HepG2 (cell line): Measurements from ENCODE around the gene SLC25A23. TPM values are rescaled to one million over a fixed set of nuclear protein-coding genes. Genes with fewer than 3 reads are reported as not detected.

Source experiments
- ARNTL ChIP-seq: sonication (generic); formaldehyde crosslinking; IDR thresholded peaks from 2 replicates; pipeline ENCODE4 v1.4.0; 2020; ENCODE audit warnings: mild to moderate bottlenecking, missing genetic modification reagents
- BCL6 ChIP-seq: IDR thresholded peaks from 2 replicates; pipeline ENCODE4 v1.6.1; 2016; ENCODE audit warnings: missing genetic modification reagents, missing compliant biosample characterization
- DR1 ChIP-seq: sonication (generic); formaldehyde crosslinking; IDR thresholded peaks from 2 replicates; pipeline ENCODE4 v1.8.0; 2021; ENCODE audit warnings: mild to moderate bottlenecking, missing genetic modification reagents, inconsistent platforms
- ELF3 ChIP-seq: IDR thresholded peaks from 2 replicates; pipeline ENCODE4 v1.6.1; 2016; ENCODE audit warnings: missing genetic modification reagents, missing compliant biosample characterization
- JDP2 ChIP-seq: sonication (generic); formaldehyde crosslinking; IDR thresholded peaks from 2 replicates; pipeline ENCODE4 v1.8.1; 2022; ENCODE audit warnings: missing genetic modification reagents, borderline replicate concordance
- KLF9 ChIP-seq: IDR thresholded peaks from 2 replicates; pipeline ENCODE4 v1.6.1; 2016; ENCODE audit warnings: low read depth
- MTA1 ChIP-seq: sonication (generic); formaldehyde crosslinking; IDR thresholded peaks from 2 replicates; pipeline ENCODE4 v1.4.0; 2020; ENCODE audit warnings: missing genetic modification reagents, mild to moderate bottlenecking, borderline replicate concordance
- NONO ChIP-seq, 2 experiments: fragments of 450-650 bp in 1 of 2; sonication (generic) in 1 of 2; formaldehyde crosslinking in 1 of 2; IDR thresholded peaks in 1 of 2; conservative IDR thresholded peaks in 1 of 2; 2 replicates each; pipeline versions ENCODE4 v1.6.1 to v1.8.0; 2017 to 2022; ENCODE audit warnings: mild to moderate bottlenecking in 1 of 2, missing genetic modification reagents in 1 of 2, moderate library complexity in 1 of 2
- RFXAP ChIP-seq: sonication (generic); formaldehyde crosslinking; IDR thresholded peaks from 2 replicates; pipeline ENCODE4 v1.4.0; 2020; ENCODE audit warnings: missing genetic modification reagents, borderline replicate concordance
- SIN3B ChIP-seq: fragments of 150-350 bp; IDR thresholded peaks from 2 replicates; pipeline ENCODE4 v1.6.1; 2014; ENCODE audit warnings: low read length
- SP140L ChIP-seq: sonication (generic); formaldehyde crosslinking; IDR thresholded peaks from 2 replicates; pipeline ENCODE4 v1.4.0; 2020; ENCODE audit warnings: missing genetic modification reagents, borderline replicate concordance
- TRIM22 ChIP-seq: fragments of 450-650 bp; IDR thresholded peaks from 2 replicates; pipeline ENCODE4 v1.6.1; 2017
- ZFP36L1 ChIP-seq: sonication (generic); formaldehyde crosslinking; IDR thresholded peaks from 2 replicates; pipeline ENCODE4 v1.8.0; 2022; ENCODE audit warnings: mild to moderate bottlenecking, missing genetic modification reagents, moderate library complexity
- ZNF224 ChIP-seq: sonication (generic); formaldehyde crosslinking; IDR thresholded peaks from 2 replicates; pipeline ENCODE4 v1.5.0; 2020; ENCODE audit warnings: mild to moderate bottlenecking, missing genetic modification reagents
- ZNF407 ChIP-seq: sonication (generic); formaldehyde crosslinking; IDR thresholded peaks from one replicate; pipeline ENCODE4 v1.5.1; 2020; ENCODE audit warnings: mild to moderate bottlenecking, missing genetic modification reagents; ENCODE audit errors: not compliant biosample characterization
- ZNF570 ChIP-seq: sonication (generic); formaldehyde crosslinking; IDR thresholded peaks from 2 replicates; pipeline ENCODE4 v1.4.0; 2020; ENCODE audit warnings: mild to moderate bottlenecking, missing genetic modification reagents, borderline replicate concordance
- ZNF580 ChIP-seq: IDR thresholded peaks from 2 replicates; pipeline ENCODE4 v1.6.1; 2016; ENCODE audit warnings: low read depth, borderline replicate concordance
- ZNF598 ChIP-seq: sonication (generic); formaldehyde crosslinking; IDR thresholded peaks from 2 replicates; pipeline ENCODE4 v1.5.1; 2020; ENCODE audit warnings: mild to moderate bottlenecking, missing genetic modification reagents, borderline replicate concordance
- ZNF619 ChIP-seq: sonication (generic); formaldehyde crosslinking; IDR thresholded peaks from 2 replicates; pipeline ENCODE4 v1.4.0; 2020; ENCODE audit warnings: mild to moderate bottlenecking, missing genetic modification reagents
- ZNF773 ChIP-seq: sonication (generic); formaldehyde crosslinking; IDR thresholded peaks from 2 replicates; pipeline ENCODE4 v1.4.0; 2020; ENCODE audit warnings: missing genetic modification reagents, borderline replicate concordance
- ZNF883 ChIP-seq: sonication (generic); formaldehyde crosslinking; IDR thresholded peaks from 2 replicates; pipeline ENCODE4 v1.5.1; 2020; ENCODE audit warnings: mild to moderate bottlenecking, missing genetic modification reagents; ENCODE audit errors: not compliant biosample characterization
- polyA plus RNA-seq, 8 experiments: library from polyadenylated mRNA; depleted of rRNA in 3 of 8; stranded (reverse) in 7 of 8; unstranded in 1 of 8; fragments of >200 nt; fragmentation: Illumina TruSeq in 4 of 8; extraction: Trizol in 4 of 8; gene quantifications; 2 replicates each; pipeline versions ENCODE4 v1.2.1 to v1.2.3, GENCODE V29; 2011 to 2016; ENCODE audit warnings: low read depth in 4 of 8, missing spikeins in 1 of 8, mixed read lengths in 1 of 8; ENCODE audit not compliant: insufficient read depth in 1 of 8
- total RNA-seq, 5 experiments: library from RNA; depleted of rRNA; stranded (reverse); fragments of >200 nt; fragmentation: Illumina TruSeq; extraction: Trizol; gene quantifications; 2 replicates each; pipeline ENCODE4 v1.2.3, GENCODE V29; 2016; ENCODE audit warnings: low read depth in 1 of 5

The SLC25A23 gene
- total and polyA plus RNA-seq, 2 of the 13 experiments (the other 11 are each of a cell fraction or from before 2014, with no cell fraction given), result 12.4 to 15.2 TPM

- TF ChIP-seq ZNF598 (CRISPR knock-in tag), result no peak
- no peak; the same call in 1 of the 2 replicates for TF ChIP-seq ZNF580
- no peak for TF ChIP-seq TRIM22
- TF ChIP-seq MTA1 (CRISPR knock-in tag), result no peak
- TF ChIP-seq SIN3B, result no peak
- no peak for TF ChIP-seq ARNTL (CRISPR knock-in tag)
- TF ChIP-seq ZNF407 (CRISPR knock-in tag), result no peak
- no peak for TF ChIP-seq ZNF883 (CRISPR knock-in tag)
- no peak for TF ChIP-seq ZNF570
- TF ChIP-seq RFXAP (CRISPR knock-in tag), result no peak
- TF ChIP-seq SP140L (CRISPR knock-in tag), result no peak
- TF ChIP-seq ZNF773 (CRISPR knock-in tag), result no peak
- no peak for TF ChIP-seq KLF9
- no peak for TF ChIP-seq DR1 (CRISPR knock-in tag)
- no peak for TF ChIP-seq ZNF224 (CRISPR knock-in tag)
- TF ChIP-seq JDP2 (CRISPR knock-in tag), result no peak
- TF ChIP-seq BCL6 (CRISPR knock-in tag), result no peak
- TF ChIP-seq ZFP36L1 (CRISPR knock-in tag), result no peak
- TF ChIP-seq ZNF619 (CRISPR knock-in tag), result no peak
- no peak for TF ChIP-seq ELF3
- TF ChIP-seq NONO (IDR thresholded peaks at IDR 0.05), result no peak
- TF ChIP-seq NONO (CRISPR knock-in tag; conservative IDR thresholded peaks at IDR 0.05), result no peak
Observed at GRCh38 chr19:6425732-6426620, 33.6 kb downstream of the SLC25A23 start (continued).
